Measurements from ENCODE around the gene ALDH8A1. TPM values are rescaled to one million over a fixed set of nuclear protein-coding genes. Genes with fewer than 3 reads are reported as not detected.
A peak's percentile ranks its signal among the peaks of the same experiment; 100 is the strongest.

The ALDH8A1 gene
- total RNA-seq, 1 donor from 2014 or later, result 0.41 TPM

DNA sequence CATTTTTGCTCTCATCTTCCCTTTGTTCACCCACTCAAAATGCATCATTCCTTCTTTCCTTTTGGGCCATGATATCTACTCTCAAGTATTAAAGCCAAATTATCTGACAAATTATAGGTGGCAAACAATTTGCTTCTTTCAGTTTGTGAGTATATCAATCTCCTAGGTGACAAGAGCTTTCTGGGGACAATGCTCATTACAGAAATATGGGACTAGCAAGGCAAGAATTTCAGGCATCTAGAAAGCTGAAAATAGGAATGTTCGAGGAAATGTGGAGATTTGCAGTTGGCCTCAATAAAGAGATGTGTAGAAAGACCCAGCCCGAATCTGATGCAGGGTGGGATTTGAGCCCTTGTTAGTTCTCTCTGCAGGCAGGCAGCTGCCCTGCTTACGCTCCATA, 71.8 kb downstream of the ALDH8A1 start:
- no peak overlapping the region for H3K4me2 ChIP-seq (ENCODE audit: low read length)
- H3K4me3 ChIP-seq (ENCODE audit: insufficient read depth, low read depth, low read length), result no peak overlapping the region
- no peaks in the 10 kb centered on the region for H3K79me2 ChIP-seq (ENCODE audit: insufficient read depth, low read length)
- H3K27ac ChIP-seq (ENCODE audit: low read depth, low read length), result no peak overlapping the region
- FAIRE-seq (no peak), DNase-seq (ENCODE audit: low read depth) (no peak)
- Mint-ChIP-seq H3K4me1 (ENCODE audit: low read depth, unreplicated experiment) (peaks cover 8% of the 10 kb centered on the region), H3K4me3 (ENCODE audit: unreplicated experiment) (no peak overlapping the region), H3K9me3 (ENCODE audit: unreplicated experiment) (peaks cover 3% of the 10 kb centered on the region), H3K36me3 (ENCODE audit: low read depth, unreplicated experiment) (peaks cover 2% of the 10 kb centered on the region), H3K27ac (ENCODE audit: unreplicated experiment) (no peak overlapping the region), H3K27me3 (ENCODE audit: low read depth, unreplicated experiment) (no peaks in the 10 kb centered on the region)
- H4K20me1 ChIP-seq (ENCODE audit: insufficient read depth, low read length), result no peaks in the 10 kb centered on the region
- no peaks in the 10 kb centered on the region for H3K27me3 ChIP-seq (ENCODE audit: insufficient read depth, low read length)
- no peaks in the 10 kb centered on the region for H3K36me3 ChIP-seq (ENCODE audit: insufficient read depth, low read length)
- no peaks in the 10 kb centered on the region for H3K9me3 ChIP-seq (ENCODE audit: insufficient read depth, low read depth, low read length)
- no peak overlapping the region for H3K9ac ChIP-seq (ENCODE audit: low read length)
- H3K4me1 ChIP-seq (ENCODE audit: insufficient read depth, low read length), result peaks cover 4% of the 10 kb centered on the region
- H2AFZ ChIP-seq (ENCODE audit: low read depth, low read length), result no peak overlapping the region
- TF ChIP-seq, protein P1, sequence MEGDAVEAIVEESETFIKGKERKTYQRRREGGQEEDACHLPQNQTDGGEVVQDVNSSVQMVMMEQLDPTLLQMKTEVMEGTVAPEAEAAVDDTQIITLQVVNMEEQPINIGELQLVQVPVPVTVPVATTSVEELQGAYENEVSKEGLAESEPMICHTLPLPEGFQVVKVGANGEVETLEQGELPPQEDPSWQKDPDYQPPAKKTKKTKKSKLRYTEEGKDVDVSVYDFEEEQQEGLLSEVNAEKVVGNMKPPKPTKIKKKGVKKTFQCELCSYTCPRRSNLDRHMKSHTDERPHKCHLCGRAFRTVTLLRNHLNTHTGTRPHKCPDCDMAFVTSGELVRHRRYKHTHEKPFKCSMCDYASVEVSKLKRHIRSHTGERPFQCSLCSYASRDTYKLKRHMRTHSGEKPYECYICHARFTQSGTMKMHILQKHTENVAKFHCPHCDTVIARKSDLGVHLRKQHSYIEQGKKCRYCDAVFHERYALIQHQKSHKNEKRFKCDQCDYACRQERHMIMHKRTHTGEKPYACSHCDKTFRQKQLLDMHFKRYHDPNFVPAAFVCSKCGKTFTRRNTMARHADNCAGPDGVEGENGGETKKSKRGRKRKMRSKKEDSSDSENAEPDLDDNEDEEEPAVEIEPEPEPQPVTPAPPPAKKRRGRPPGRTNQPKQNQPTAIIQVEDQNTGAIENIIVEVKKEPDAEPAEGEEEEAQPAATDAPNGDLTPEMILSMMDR (IDR thresholded peaks at IDR 0.05; ENCODE audit: insufficient read depth, low read depth, low read length), result no peak
- no peak for TF ChIP-seq EZH2 (IDR thresholded peaks at IDR 0.05; ENCODE audit: insufficient read depth, low read length)

DNA sequence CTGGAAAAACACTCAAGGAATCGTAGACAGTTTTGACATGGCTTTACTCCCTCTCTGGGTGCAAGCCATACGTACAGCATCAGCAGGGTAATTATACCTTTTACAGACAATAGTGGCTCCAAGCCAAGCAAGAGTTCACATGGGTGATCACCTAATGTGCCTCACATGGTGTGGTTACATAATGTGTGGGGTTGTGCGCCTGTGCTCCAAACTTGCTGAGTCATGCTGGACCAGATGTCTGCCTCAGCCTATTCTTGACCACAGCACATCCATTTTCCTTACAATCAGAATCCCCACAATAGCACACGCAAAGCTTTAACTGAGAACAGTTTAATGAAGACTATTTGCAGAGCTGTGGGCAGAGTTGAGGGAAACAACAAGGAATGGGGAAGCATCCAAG, 74.5 kb downstream of the ALDH8A1 start:
- no peak overlapping the region for H3K27ac ChIP-seq (ENCODE audit: low read depth, low read length)
- H3K9ac ChIP-seq (ENCODE audit: low read length), result no peak overlapping the region
- Mint-ChIP-seq H3K4me1 (ENCODE audit: low read depth, unreplicated experiment) (peaks cover 8% of the 10 kb centered on the region), H3K27me3 (ENCODE audit: low read depth, unreplicated experiment) (no peaks in the 10 kb centered on the region), H3K36me3 (ENCODE audit: low read depth, unreplicated experiment) (peaks cover 2% of the 10 kb centered on the region), H3K9me3 (ENCODE audit: unreplicated experiment) (peaks cover 3% of the 10 kb centered on the region), H3K4me3 (ENCODE audit: unreplicated experiment) (no peak overlapping the region), H3K27ac (ENCODE audit: unreplicated experiment) (no peak overlapping the region)
- H3K79me2 ChIP-seq (ENCODE audit: insufficient read depth, low read length), result no peaks in the 10 kb centered on the region
- no peak for FAIRE-seq
- no peaks in the 10 kb centered on the region for H3K36me3 ChIP-seq (ENCODE audit: insufficient read depth, low read length)
- no peak overlapping the region for H3K4me2 ChIP-seq (ENCODE audit: low read length)
- H3K4me3 ChIP-seq (ENCODE audit: insufficient read depth, low read depth, low read length), result no peak overlapping the region
- peak overlapping the region; percentile 26 for H2AFZ ChIP-seq (ENCODE audit: low read depth, low read length)
- DNase-seq (ENCODE audit: low read depth), result peak; percentile 84
- H3K27me3 ChIP-seq (ENCODE audit: insufficient read depth, low read length), result no peaks in the 10 kb centered on the region
- H3K9me3 ChIP-seq (ENCODE audit: insufficient read depth, low read depth, low read length), result no peaks in the 10 kb centered on the region
- TF ChIP-seq, protein P1 (IDR thresholded peaks at IDR 0.05; ENCODE audit: insufficient read depth, low read depth, low read length), result no peak
- no peak for TF ChIP-seq EZH2 (IDR thresholded peaks at IDR 0.05; ENCODE audit: insufficient read depth, low read length)
- H3K4me1 ChIP-seq (ENCODE audit: insufficient read depth, low read length), result peaks cover 4% of the 10 kb centered on the region
- H4K20me1 ChIP-seq (ENCODE audit: insufficient read depth, low read length), result no peaks in the 10 kb centered on the region

DNA sequence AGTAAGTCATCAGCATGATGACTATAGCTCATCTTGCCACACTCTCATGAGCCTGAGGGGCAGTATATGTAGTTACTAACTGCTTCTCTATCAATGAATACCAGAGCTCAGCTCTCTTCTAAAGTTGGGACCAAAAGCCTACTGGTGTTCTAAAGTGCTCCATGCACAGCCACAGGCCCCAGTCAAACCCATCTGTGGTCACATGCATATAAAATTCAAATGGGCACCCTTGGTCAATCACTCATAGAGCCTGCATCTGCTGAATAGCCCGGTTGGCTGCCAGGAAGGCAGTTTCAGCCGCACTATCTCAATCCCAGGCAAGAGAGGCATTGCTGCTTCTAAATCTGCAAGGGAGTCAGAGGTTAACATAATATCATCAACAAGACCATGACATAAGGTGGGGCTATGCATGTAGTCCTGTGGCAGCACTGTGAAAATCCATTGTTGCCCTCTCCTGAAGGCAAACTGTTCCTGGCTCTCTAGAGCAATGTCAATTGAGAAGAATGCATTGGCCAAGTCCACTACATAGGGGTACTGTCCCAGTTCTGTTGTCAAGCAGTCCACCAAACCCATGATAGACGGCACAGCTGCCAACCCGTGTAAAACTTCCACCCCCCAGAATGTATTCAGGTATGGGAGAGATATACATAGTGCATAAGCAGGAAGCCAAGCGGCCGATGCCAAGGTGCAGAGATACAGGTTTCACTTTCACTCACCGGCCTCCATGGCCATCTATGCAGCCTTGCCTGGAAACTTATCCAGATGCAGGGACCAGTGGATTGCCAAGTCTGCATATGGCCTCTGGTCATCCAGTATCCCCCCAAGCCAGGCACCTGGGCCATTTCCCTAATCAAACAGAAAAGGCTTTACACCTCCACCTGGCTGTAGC, 76.2 kb downstream of the ALDH8A1 start:
- H3K27ac ChIP-seq (ENCODE audit: low read depth, low read length), result no peak overlapping the region
- no peaks in the 10 kb centered on the region for H3K36me3 ChIP-seq (ENCODE audit: insufficient read depth, low read length)
- H3K9ac ChIP-seq (ENCODE audit: low read length), result no peak overlapping the region
- H3K4me1 ChIP-seq (ENCODE audit: insufficient read depth, low read length), result peaks cover 4% of the 10 kb centered on the region
- no peaks in the 10 kb centered on the region for H3K79me2 ChIP-seq (ENCODE audit: insufficient read depth, low read length)
- H2AFZ ChIP-seq (ENCODE audit: low read depth, low read length), result no peak overlapping the region
- no peaks in the 10 kb centered on the region for H3K27me3 ChIP-seq (ENCODE audit: insufficient read depth, low read length)
- Mint-ChIP-seq H3K9me3 (ENCODE audit: unreplicated experiment) (peaks cover 3% of the 10 kb centered on the region), H3K4me1 (ENCODE audit: low read depth, unreplicated experiment) (peaks cover 8% of the 10 kb centered on the region), H3K36me3 (ENCODE audit: low read depth, unreplicated experiment) (peaks cover 2% of the 10 kb centered on the region), H3K27ac (ENCODE audit: unreplicated experiment) (no peak overlapping the region), H3K4me3 (ENCODE audit: unreplicated experiment) (no peak overlapping the region), H3K27me3 (ENCODE audit: low read depth, unreplicated experiment) (no peaks in the 10 kb centered on the region)
- TF ChIP-seq, protein P1 (IDR thresholded peaks at IDR 0.05; ENCODE audit: insufficient read depth, low read depth, low read length), result no peak
- TF ChIP-seq EZH2 (IDR thresholded peaks at IDR 0.05; ENCODE audit: insufficient read depth, low read length), result no peak
- H3K4me3 ChIP-seq (ENCODE audit: insufficient read depth, low read depth, low read length), result no peak overlapping the region
- H3K4me2 ChIP-seq (ENCODE audit: low read length), result no peak overlapping the region
- no peaks in the 10 kb centered on the region for H4K20me1 ChIP-seq (ENCODE audit: insufficient read depth, low read length)
- H3K9me3 ChIP-seq (ENCODE audit: insufficient read depth, low read depth, low read length), result no peaks in the 10 kb centered on the region
- DNase-seq (ENCODE audit: low read depth) (no peak), FAIRE-seq (no peak)
